GM10248 (cell line): ENCODE results near the gene DAAM1.

Experiments
- CTCF ChIA-PET: fragments of 300-600 bp; sonication (Branson Sonifier 250); formaldehyde crosslinking; extraction: SDS; loops from one replicate; lab custom pipeline; 2021; ENCODE audit warnings: antibody characterized with exemption; lab: Yijun Ruan, JAX
- POLR2A ChIA-PET: fragments of 350-650 bp; sonication (Branson Sonifier 250); formaldehyde crosslinking; extraction: SDS; loops from one replicate; lab custom pipeline; 2020; ENCODE audit warnings: antibody characterized with exemption; lab: Yijun Ruan, JAX
- DNase-seq: peaks from one replicate; pipeline ENCODE4 v3.0.0; 2012; ENCODE audit errors: extremely low spot score
- TF ChIP-seq, protein P1 (sequence below): IDR thresholded peaks from 2 replicates; pipeline ENCODE4 v1.5.1; 2012; ENCODE audit warnings: mild to moderate bottlenecking, low read depth; ENCODE audit errors: extremely low read depth, missing control alignments, control extremely low read depth

The DAAM1 gene

DNA sequence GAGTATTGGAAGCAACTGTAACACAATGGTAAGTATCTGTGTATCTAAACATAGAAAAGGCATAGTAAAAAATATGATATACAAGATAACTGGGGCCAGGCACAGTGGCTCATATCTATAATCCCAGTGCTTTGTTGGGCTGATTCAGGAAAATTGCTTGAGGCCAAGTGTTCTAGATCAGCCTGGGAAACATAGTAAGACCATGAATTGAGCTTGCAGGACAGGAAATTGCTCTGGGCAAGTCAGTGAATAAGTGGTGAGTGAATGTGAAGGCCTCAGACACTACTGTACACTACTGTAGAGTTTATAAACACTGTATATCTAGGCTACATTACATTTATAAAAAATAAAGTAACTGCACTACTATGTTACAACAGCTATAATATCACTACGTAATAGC lies 201.5 kb downstream of the DAAM1 start:
- CTCF ChIA-PET = interaction anchor here (1.5 kb wide), 1 partner anchor 18 kb away, joined by 3 read pairs; no protein-coding TSS in a partner anchor
- TF ChIP-seq, protein P1, sequence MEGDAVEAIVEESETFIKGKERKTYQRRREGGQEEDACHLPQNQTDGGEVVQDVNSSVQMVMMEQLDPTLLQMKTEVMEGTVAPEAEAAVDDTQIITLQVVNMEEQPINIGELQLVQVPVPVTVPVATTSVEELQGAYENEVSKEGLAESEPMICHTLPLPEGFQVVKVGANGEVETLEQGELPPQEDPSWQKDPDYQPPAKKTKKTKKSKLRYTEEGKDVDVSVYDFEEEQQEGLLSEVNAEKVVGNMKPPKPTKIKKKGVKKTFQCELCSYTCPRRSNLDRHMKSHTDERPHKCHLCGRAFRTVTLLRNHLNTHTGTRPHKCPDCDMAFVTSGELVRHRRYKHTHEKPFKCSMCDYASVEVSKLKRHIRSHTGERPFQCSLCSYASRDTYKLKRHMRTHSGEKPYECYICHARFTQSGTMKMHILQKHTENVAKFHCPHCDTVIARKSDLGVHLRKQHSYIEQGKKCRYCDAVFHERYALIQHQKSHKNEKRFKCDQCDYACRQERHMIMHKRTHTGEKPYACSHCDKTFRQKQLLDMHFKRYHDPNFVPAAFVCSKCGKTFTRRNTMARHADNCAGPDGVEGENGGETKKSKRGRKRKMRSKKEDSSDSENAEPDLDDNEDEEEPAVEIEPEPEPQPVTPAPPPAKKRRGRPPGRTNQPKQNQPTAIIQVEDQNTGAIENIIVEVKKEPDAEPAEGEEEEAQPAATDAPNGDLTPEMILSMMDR = no peak
- DNase-seq = no peak
- POLR2A ChIA-PET = no interaction called here

DNA sequence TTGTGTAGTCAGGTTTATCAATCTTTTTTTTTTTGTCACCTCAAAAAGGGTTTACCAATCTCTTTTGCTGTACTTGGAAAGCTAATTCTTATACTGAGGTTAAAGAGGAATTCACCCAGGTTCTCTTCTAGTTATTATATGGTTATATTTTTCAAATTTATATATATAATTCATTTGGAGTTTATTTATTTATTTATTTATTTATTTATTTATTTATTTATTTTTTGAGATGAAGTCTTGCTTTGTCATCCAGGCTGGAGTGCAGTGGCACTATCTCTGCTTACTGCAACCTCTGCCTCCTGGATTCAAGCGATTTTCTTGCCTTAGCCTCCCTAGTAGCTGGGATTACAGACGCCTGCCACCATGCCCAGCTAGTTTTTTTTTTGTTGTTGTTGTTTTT lies 202.9 kb downstream of the DAAM1 start:
- TF ChIP-seq, protein P1 = no peak
- ChIA-PET CTCF (no interaction called here), POLR2A (no interaction called here)
- no peak for DNase-seq

DNA sequence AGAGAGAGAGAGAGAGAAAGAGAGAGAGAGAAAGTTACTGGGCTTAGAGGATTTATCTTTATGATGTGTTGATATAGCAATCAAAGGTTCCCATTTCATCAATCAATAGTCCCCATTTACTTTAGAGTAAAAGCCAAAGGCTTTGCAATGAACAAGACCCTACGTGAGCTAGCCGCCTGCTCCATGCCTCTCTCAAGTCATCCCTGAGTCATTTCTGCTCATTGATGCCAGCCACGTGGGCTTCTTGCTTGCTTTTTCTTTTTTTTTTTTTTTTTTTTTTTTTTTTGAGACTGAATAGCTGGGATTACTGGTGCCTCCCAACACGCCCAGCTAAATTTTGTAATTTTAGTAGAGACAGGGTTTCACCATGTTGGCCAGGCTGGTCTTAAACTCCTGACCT lies 205.8 kb downstream of the DAAM1 start:
- ChIA-PET CTCF (no interaction called here), POLR2A (no interaction called here)
- TF ChIP-seq, protein P1 = no peak
- DNase-seq = no peak

DNA sequence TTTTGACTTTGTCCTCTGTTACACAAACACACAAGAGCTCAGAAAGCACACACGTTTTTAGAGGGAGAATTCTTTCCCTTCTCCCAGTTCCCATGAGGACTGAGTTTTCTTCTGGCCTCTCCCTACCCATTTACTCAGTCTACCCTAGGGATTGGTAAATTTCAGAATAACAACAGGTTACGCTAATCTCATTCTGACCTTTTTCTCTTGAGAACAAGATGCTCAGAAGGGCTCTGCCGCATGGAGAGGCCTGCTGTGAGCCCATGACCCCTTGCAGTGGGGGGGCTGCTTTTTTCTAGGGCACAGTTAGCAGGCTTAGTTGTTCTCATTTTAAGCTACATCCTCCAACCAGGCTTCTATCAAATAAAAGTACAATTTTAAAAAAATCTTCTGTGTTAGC lies 207.2 kb downstream of the DAAM1 start:
- ChIA-PET POLR2A (no interaction called here), CTCF (no interaction called here)
- no peak for DNase-seq
- TF ChIP-seq, protein P1 = no peak

DNA sequence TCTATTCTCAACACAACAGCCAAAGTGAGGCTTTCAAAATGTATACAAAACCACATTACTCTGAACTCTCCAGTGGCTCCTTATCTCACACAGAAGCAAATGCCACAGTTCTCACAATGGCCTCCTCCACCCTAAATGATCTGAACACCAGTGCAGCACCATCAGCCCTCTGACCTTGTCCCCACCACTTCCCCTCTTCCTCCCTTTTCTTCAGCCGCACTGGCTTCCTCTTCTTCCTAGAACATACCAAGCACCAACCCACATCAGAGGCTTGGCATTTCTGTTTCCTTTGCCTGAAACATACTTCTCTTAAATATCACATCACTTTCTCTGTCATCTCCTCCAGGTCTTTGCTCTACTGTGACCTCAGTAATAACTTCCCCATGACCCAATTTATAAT lies 210.4 kb downstream of the DAAM1 start:
- TF ChIP-seq, protein P1 = no peak
- ChIA-PET POLR2A (no interaction called here), CTCF (interaction anchor here (1.0 kb wide), 1 partner anchor 26 kb away, joined by 3 read pairs; no protein-coding TSS in a partner anchor)
- DNase-seq = no peak

DNA sequence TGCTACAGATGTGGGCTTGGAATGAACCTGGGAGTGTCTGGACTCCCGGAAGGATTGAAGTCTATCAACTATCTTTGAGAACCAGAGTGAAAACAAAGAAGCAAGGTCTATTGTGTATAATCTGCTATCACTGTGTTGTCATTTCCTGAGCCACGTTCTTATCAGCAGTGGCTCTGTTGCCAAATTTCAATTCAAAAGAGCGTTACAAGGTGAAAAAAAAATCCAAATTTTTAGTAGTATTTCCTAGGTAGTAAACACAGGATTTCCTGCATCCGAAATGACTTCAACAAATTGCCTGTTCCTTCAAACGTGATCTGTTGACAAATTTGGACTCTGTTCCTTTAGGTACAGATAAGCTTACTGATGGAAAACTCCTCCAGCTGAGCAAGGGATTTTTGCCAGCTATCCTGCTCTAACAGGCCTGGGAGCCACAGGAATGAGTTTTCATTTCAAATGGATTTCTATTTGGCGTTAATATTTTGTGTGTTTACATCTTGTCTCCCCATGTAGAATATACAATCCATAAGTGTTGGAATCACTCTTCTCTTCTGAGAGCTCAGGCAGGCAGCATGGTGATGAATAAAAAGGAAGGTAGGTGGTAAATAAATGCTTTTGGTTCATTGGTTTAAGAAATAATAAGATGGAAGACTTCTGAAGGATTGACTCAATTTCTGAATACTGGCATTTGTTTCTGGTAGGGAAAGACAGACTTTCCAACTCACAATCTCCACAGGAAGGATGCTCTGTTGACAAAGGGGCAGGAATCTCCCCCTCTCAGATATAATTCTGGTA lies 218.2 kb downstream of the DAAM1 start:
- DNase-seq = no peak
- ChIA-PET CTCF (no interaction called here), POLR2A (no interaction called here)
- TF ChIP-seq, protein P1 = no peak
